OCI-LY3 (cell line): ENCODE results near the gene ABCF2.

Experiments
- CTCF ChIP-seq: fragments of 200-600, 300-600 bp; sonication (generic); IDR thresholded peaks from 2 replicates; pipeline ENCODE4 v1.5.1; 2014; ENCODE audit warnings: antibody characterized with exemption, low read length, low read depth
- EZH2phosphoT487 ChIP-seq: fragments of 200-600 bp; shearing (Covaris generic); IDR thresholded peaks from 2 replicates; pipeline ENCODE4 v1.6.1; 2018; ENCODE audit warnings: antibody characterized with exemption, mixed run types, low read depth

GRCh38 chr7:151271699-151272355 lies 44.8 kb upstream of the ABCF2 start:
- TF ChIP-seq CTCF (peak; percentile 23), EZH2phosphoT487 (no peak)
